ENCODE results near the gene TIMP3.

GRCh38 chr22:32764330-32765131 is 37.0 kb upstream of the TIMP3 start:
- TF ChIP-seq CTCF (IDR thresholded peaks at IDR 0.05; ENCODE audit: poor library complexity, severe bottlenecking) = no peak
- TF ChIP-seq EP300 (conservative IDR thresholded peaks at IDR 0.05; ENCODE audit: poor library complexity, severe bottlenecking) = no peak
- TF ChIP-seq POLR2AphosphoS5 (IDR thresholded peaks at IDR 0.05) = no peak
- no peak for TF ChIP-seq EZH2 (IDR thresholded peaks at IDR 0.05; ENCODE audit: borderline replicate concordance, insufficient read depth, low read length, poor library complexity, severe bottlenecking)
